ENCODE results near the gene RIPOR3.
"Not testable (repeated sequence)": the region's sequence is repeated elsewhere in the genome, so short reads cannot be mapped to it uniquely, and the experiment has no call there.

RIPOR3 gene

GRCh38 chr20:50724851-50725723, 33.7 kb upstream of the RIPOR3 start:
- DNase-seq: peak; percentile 85

DNA sequence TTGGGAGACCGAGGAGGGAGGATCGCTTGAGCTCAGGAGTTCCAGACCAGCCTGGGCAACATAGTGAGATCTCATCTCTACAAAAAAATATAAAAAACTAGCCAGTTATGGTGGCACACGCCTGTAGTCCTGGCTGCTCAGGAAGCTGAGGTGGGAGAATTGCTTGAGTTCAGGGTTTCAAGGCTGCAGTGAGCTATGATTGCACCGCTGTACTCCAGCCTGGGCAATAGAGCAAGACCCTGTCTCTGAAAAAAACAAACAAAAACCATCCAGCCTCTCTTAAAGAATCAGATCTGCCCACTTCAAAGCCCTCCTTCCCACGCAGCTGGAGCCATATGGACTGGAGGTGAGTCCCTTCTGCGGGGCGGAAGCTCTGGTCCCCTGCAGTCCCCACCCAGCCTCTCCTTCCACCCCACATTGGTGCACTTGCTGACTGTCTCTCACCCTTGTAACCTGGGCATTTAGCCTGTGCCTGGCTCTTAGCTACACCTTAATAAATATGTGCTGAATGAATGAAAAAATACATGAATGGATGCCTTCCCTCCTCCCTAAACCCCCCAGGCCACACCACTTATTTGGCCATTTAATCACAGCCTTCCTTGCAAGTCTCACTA, 32.9 kb upstream of the RIPOR3 start:
- DNase-seq: no peak

DNA sequence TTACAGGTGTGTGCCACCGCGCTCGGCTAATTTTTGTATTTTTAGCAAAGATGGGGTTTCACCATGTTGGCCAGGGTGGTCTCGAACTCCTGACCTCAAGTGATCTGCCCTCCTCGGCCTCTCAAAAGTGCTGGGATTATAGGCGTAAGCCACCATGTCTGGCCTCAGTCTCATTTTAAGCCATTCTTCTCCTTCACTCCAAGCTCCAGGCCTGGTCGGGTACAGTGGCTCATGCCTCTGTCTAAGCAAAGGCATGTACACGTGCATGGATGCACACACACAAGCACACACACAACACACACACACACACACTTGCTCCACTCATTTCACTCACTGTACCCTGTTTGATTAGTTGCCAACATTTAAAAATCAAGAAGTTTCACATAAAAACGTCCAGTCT, 32.3 kb upstream of the RIPOR3 start:
- DNase-seq: no peak

DNA sequence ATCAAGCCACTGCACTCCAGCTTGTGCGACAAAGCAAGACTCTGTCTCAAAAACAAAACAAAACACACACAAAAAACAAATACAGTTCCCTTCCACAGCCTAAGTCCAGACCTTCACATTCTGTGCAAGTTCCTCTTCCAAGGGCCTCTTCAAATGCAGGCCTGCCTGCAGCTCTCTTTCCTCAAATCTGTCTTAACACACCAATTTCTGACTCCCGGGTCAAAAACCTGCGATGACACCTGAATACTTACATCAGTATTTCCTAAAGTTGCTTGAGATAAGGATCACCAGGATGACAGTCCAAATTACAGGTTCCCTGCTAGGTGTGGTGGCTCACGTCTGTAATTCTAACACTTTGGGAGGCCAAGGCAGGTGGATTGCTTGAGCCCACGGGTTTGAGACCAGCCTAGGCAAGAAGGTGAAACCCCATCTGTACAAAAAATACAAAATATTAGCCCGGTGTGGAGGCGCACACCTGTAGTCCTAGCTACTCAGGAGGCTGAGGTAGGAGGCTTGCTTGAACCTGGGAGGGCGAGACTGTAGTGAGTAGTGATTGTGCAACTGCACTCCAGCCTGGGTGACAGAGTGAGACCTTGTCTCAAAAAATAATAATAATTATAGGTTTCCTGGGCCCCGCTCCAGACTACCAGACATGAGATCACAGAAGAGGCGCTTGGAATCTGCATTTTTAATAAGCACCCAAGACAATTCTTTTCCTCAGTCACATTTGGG, 31.2 kb upstream of the RIPOR3 start:
- no peak for DNase-seq

DNA sequence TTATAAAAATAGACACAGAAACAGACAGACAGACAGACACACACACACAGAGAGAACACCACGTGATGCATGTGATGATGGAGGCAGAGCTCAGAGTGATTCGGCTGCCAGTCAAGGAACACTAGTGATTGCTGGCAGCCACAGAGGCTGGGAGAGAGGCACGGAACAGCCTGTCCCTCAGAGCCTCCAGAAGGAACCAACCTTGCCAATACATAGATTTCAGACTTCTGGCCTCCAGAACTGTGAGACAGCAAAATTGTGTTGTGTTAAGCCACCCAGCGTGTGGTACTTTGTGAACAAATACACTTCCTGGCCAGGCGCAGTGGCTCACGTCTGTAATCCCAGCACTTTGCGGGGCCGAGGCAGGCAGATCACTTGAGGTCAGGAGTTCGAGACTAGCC, 30.5 kb upstream of the RIPOR3 start:
- no peak for DNase-seq

DNA sequence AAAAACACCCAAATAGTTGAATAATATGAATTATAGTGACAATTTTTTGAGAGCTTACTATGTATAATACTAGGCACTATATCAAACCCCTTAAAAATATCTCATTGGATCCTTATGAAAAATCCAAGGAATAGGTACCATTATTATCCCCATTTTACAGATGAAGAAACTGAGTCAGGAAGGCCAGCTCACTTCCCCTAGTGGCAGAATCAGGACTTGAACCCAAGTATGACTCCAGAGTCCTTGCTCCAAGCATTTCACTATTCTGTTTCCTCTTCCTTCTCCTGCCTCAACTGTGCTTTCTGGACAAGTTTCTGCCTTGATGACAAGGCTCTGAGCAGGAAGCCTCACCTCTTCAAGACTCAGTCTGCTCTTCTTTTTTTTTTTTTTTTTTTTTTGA, 29.2 kb upstream of the RIPOR3 start:
- no peak for DNase-seq

DNA sequence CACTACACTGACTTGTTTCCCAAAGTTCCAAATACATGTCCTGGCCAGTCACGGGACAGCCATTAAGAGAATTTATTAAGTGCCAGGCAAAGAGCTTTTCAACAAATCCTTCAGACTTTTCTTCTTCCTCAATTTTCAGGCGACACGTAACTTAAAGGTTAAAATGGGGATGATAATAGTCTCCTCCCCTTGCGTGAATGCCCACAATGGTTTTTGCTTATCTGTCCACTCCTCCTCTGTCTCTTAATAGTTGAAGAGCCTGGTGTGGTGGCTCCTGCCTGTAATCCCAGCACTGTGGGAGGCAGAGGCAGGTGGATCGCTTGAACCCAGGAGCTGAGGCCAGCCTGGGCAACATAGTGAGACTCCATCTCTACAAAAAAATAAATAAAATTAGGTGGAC, 28.7 kb upstream of the RIPOR3 start:
- no peak for DNase-seq

GRCh38 chr20:50719328-50719727, 28.0 kb upstream of the RIPOR3 start:
- DNase-seq: no peak

GRCh38 chr20:50717974-50718761, 26.8 kb upstream of the RIPOR3 start:
- DNase-seq: no peak

DNA sequence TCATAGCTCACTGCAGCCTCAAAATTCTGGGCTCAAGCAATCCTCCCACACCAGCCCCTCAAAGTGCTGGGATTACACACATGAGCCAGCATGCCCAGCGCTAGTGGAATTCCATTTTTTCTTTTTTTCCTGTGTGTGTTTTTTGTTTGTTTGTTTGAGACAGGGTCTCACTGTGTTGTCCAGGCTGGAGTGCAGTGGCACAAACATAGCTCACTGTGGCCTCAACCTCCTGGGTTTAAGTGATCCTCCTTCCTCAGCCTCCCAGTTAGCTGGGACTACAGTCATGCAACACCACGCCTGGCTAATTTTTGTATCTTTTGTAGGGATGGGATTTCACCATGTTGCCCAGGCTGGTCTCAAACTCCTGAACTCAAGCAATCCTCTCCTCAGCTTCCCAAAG, 26.0 kb upstream of the RIPOR3 start:
- DNase-seq: no peak

DNA sequence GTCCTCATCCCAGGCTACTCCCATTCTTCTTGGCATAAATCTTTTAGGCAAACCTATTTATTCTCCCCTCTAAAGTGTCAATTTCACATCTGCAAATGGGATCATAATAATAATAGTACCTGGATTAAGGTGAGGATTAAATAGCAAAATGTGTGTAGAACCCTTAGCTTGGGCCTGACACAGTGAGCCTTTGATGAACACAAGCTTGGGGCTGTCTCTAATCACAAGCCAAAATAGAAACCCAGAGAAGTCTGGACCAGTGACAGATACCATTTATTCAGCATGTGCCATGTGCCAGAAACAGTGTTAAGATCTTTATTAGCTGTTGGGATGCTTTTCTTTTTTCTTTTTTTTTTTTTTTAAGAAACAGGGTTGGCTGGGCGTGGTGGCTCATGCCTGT, 25.2 kb upstream of the RIPOR3 start:
- no peak for DNase-seq

GRCh38 chr20:50715694-50716093, 24.4 kb upstream of the RIPOR3 start:
- no peak for DNase-seq

DNA sequence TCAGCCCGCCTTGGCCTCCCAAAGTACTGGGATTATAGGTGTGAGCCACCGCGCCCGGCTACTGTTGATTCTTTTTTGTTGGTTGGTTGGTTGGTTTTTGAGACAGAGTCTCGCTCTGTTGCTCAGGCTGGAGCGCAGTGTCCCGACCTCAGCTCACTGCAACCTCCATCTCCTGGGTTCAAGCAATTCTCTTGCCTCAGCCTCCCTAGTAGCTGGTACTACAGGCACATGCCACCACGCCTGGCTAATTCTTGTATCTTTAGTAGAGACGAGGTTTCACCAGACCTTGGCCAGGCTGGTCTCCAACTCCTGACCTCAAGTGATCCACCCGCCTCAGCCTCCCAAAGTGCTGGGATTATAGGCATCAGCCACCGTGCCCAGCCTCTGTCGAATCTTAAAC, 23.1 kb upstream of the RIPOR3 start:
- DNase-seq: not testable (repeated sequence)

GRCh38 chr20:50713657-50714101, 22.3 kb upstream of the RIPOR3 start:
- DNase-seq: no peak

DNA sequence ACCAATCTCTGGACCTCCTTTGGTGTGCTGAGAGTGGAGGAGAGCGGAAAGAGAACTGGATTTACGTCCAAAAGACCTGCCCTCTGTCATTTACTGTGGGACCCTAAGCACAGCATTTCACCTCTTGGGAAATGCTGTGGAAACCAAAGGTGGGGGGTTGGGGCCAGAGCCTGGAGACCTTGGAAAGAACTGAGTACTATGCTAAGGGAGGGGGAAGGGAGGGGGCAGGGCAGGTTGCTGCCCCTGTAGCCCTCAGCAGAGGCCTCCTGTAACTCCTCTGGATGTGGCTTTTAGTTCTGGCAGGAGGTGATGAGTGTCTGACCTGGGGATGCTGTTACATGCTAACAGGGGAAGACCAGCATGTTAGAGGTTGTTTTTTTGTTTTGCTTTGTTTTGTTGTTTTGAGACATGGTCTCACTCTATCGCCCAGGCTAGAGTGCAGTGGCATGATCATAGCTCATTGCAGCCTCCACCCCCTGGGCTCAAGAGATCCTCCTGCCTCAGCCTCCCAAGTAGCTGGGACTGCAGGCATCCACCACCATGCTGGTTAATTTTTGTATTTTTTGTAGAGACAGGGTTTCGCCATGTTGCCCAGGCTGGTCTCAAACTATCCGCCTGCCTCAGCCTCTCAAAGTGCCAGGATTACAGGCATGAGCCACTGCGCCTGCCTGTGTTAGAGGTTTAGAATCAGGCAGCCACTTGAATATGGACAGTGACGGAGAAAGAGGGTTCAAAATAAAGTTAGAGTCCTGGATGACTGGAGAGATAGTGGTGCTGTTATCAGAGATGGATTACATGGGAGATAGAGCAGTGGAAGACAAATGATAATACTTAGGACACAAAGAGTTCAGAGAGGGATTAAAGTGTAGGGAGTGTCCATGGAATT, 21.7 kb upstream of the RIPOR3 start:
- no peak for DNase-seq

DNA sequence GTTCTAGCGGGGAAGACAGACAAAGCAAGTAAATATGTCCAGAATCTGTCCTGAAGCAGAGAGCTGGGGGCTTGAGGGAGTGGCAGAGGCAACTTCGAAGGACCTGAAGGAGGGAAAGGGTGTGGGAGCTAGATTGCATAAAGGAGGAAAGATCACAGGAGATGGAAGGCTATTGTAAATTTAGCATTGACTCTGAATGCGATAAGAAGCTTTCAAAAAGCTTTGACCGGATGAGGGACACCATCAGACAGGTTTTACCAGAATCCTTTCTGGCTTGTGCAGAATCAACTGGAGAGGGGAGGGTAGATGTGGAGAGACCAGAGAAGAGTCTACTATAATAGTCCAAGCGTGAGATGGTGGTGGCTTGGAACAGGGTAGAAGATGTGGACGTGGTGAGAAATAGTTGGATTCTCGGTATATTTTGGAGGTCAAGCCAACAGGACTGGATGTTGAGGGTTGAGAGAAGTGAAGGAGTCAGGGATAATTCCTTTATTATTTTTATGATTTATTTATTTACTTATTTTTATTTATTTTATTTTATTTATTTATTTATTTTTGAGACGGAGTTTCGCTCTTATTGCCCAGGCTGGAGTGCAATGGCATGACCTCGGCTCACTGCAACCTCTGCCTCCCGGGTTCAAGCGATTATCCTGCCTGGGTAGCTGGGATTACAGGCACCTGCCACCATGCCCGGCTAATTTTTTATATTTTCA, 19.9 kb upstream of the RIPOR3 start:
- DNase-seq: no peak

- DNase-seq: no peak
These were observed 19.2 kb upstream of the RIPOR3 start for GRCh38 chr20:50710492-50711063.

DNA sequence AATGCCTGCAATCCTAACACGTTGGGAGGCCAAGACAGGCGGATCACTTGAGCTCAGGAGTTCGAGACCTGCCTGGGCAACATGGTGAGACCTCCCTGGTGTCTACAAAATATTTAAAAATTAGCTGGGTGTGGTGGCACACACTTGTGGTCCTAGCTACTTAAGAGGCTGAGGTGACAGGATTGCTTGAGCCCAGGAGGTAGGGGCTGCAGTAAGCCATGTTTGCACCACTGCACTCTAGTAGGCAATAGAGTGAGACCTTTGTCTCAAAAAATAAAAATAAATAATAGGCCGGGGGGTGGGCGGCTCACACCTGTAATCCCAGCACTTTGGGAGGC, 18.3 kb upstream of the RIPOR3 start:
- DNase-seq: no peak

DNA sequence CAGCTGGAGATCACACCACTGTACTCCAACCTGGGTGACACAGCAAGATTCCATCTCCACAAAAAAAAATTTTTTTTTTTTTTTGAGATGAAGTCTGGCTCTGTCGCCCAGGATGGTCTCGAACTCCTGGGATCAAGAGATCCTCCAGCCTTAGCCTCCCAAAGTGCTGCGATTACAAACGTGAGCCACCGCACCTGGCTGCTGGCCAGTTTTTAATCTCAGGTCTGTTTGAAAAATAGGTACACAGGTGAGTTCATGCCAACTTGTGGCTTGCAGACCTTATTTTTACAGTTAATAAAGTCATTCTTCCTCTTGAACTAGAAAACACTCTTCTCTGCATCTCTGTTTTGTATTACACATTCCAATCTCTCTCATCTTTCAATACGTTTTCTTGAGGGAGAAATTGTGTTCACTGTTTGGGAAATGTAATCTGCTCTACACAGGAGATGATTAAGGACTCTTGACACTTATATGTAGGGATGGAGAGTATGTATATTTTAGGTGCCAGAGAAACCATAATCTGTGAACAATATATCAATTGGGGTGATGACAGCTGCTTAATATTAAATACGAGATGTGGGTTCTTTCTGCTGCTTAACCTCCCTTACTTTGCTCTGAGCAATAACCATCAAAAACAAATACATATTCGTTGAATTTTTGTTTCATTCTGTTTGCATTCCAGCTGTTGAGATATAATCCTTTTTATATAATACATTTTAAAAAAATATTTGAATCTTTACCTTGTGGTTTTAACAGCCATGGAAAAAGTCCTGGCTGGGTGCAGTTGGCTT, 17.7 kb upstream of the RIPOR3 start:
- no peak for DNase-seq

GRCh38 chr20:50704971-50705370, 13.6 kb upstream of the RIPOR3 start:
- no peak for DNase-seq
